Central memory CD8-positive, alpha-beta T cell (primary cell): ENCODE data around the gene TRERF1.

Experiments used
- ATAC-seq: fragments of 150-1000 bp; cut with Tn5 transposase; replicated peaks from 2 replicates; pipeline ENCODE4 v1.10.0; 2022; ENCODE audit warnings: mild to moderate bottlenecking, moderate FRiP score, moderate number of reproducible peaks; ENCODE audit not compliant: poor library complexity, severe bottlenecking; ENCODE audit errors: extremely low read depth
- DNase-seq, 2 donors: peaks; one replicate each; pipeline ENCODE4 v3.0.0; 2021; ENCODE audit warnings: low spot score in 2 of 2
- H3K27ac Mint-ChIP-seq: one replicate; pipeline ENCODE4 v1.8.0; 2022; ENCODE audit warnings: low read depth, mild to moderate bottlenecking, moderate library complexity, mixed read lengths
- H3K27me3 Mint-ChIP-seq: one replicate; pipeline ENCODE4 v1.8.0; 2022; ENCODE audit warnings: mixed read lengths
- H3K36me3 Mint-ChIP-seq: one replicate; pipeline ENCODE4 v1.8.0; 2022; ENCODE audit warnings: mild to moderate bottlenecking, moderate library complexity, mixed read lengths; ENCODE audit not compliant: insufficient read depth
- H3K4me1 Mint-ChIP-seq: one replicate; pipeline ENCODE4 v1.8.0; 2022; ENCODE audit warnings: mixed read lengths
- H3K4me3 Mint-ChIP-seq: one replicate; pipeline ENCODE4 v1.8.0; 2022; ENCODE audit warnings: mild to moderate bottlenecking, moderate library complexity, mixed read lengths
- H3K9me3 Mint-ChIP-seq: one replicate; pipeline ENCODE4 v1.8.0; 2022; ENCODE audit warnings: mixed read lengths

TRERF1 gene

GRCh38 chr6:42363926-42364849, 87.5 kb downstream of the TRERF1 start:
- no peaks in the 10 kb centered on the region for H3K27me3 Mint-ChIP-seq
- H3K9me3 Mint-ChIP-seq = no peaks in the 10 kb centered on the region
- peak overlapping the region; percentile 88 for H3K27ac Mint-ChIP-seq
- ATAC-seq = no peak
- no peak for DNase-seq
- peaks cover 78% of the 10 kb centered on the region for H3K4me1 Mint-ChIP-seq
- peak overlapping the region; percentile 9 for H3K4me3 Mint-ChIP-seq
- H3K36me3 Mint-ChIP-seq = peaks cover 12% of the 10 kb centered on the region

- no peaks in the 10 kb centered on the region for H3K9me3 Mint-ChIP-seq
Observed at GRCh38 chr6:42361036-42361435, 90.7 kb downstream of the TRERF1 start.

GRCh38 chr6:42359021-42359420, 92.7 kb downstream of the TRERF1 start:
- ATAC-seq = no peak
- Mint-ChIP-seq H3K36me3 (peaks cover 7% of the 10 kb centered on the region), H3K4me1 (peaks cover 49% of the 10 kb centered on the region), H3K4me3 (no peak overlapping the region), H3K9me3 (no peaks in the 10 kb centered on the region), H3K27me3 (no peaks in the 10 kb centered on the region), H3K27ac (peak overlapping the region; percentile 74)
- no peak for DNase-seq

More at GRCh38 chr6:42361036-42361435, 90.7 kb downstream of the TRERF1 start:
- Mint-ChIP-seq H3K36me3 (peaks cover 10% of the 10 kb centered on the region), H3K27me3 (no peaks in the 10 kb centered on the region), H3K27ac (no peak overlapping the region), H3K4me1 (peaks cover 63% of the 10 kb centered on the region), H3K4me3 (no peak overlapping the region)
- ATAC-seq = no peak
- DNase-seq = no peak

- H3K4me3 Mint-ChIP-seq = no peak overlapping the region
- ATAC-seq (no peak), DNase-seq (no peak)
- no peaks in the 10 kb centered on the region for H3K27me3 Mint-ChIP-seq
- peaks cover 37% of the 10 kb centered on the region for H3K4me1 Mint-ChIP-seq
- H3K36me3 Mint-ChIP-seq = peaks cover 1% of the 10 kb centered on the region
- no peaks in the 10 kb centered on the region for H3K9me3 Mint-ChIP-seq
- no peak overlapping the region for H3K27ac Mint-ChIP-seq
Observed at GRCh38 chr6:42355416-42355815, 96.3 kb downstream of the TRERF1 start.

- H3K27me3 Mint-ChIP-seq = no peaks in the 10 kb centered on the region
- H3K27ac Mint-ChIP-seq = no peak overlapping the region
- H3K4me1 Mint-ChIP-seq = peaks cover 42% of the 10 kb centered on the region
- no peak for DNase-seq
- H3K4me3 Mint-ChIP-seq = no peak overlapping the region
- ATAC-seq = no peak
- peaks cover 1% of the 10 kb centered on the region for H3K36me3 Mint-ChIP-seq
- no peaks in the 10 kb centered on the region for H3K9me3 Mint-ChIP-seq
Observed at GRCh38 chr6:42354702-42355101, 97.0 kb downstream of the TRERF1 start.

- no peak overlapping the region for H3K27ac Mint-ChIP-seq
- H3K4me3 Mint-ChIP-seq = no peak overlapping the region
- DNase-seq (no peak), ATAC-seq (no peak)
- H3K9me3 Mint-ChIP-seq = no peaks in the 10 kb centered on the region
- H3K27me3 Mint-ChIP-seq = no peaks in the 10 kb centered on the region
- H3K36me3 Mint-ChIP-seq = peaks cover 3% of the 10 kb centered on the region
- H3K4me1 Mint-ChIP-seq = peaks cover 47% of the 10 kb centered on the region
Observed at GRCh38 chr6:42352856-42353564, 98.7 kb downstream of the TRERF1 start.

GRCh38 chr6:42350911-42351310, 100.8 kb downstream of the TRERF1 start:
- Mint-ChIP-seq H3K9me3 (no peaks in the 10 kb centered on the region), H3K36me3 (peaks cover 2% of the 10 kb centered on the region), H3K4me1 (peaks cover 52% of the 10 kb centered on the region), H3K27me3 (no peaks in the 10 kb centered on the region), H3K27ac (no peak overlapping the region), H3K4me3 (no peak overlapping the region)
- ATAC-seq (no peak), DNase-seq (no peak)

- H3K27ac Mint-ChIP-seq = no peak overlapping the region
- ATAC-seq (no peak), DNase-seq (no peak)
- no peaks in the 10 kb centered on the region for H3K27me3 Mint-ChIP-seq
- H3K9me3 Mint-ChIP-seq = no peaks in the 10 kb centered on the region
- H3K4me1 Mint-ChIP-seq = peaks cover 58% of the 10 kb centered on the region
- H3K4me3 Mint-ChIP-seq = no peak overlapping the region
- peaks cover 2% of the 10 kb centered on the region for H3K36me3 Mint-ChIP-seq
Observed at GRCh38 chr6:42349753-42350511, 101.8 kb downstream of the TRERF1 start.

GRCh38 chr6:42347456-42347855, 104.3 kb downstream of the TRERF1 start:
- Mint-ChIP-seq H3K36me3 (peaks cover 2% of the 10 kb centered on the region), H3K27me3 (no peaks in the 10 kb centered on the region), H3K4me1 (peaks cover 70% of the 10 kb centered on the region), H3K9me3 (no peaks in the 10 kb centered on the region), H3K4me3 (no peak overlapping the region), H3K27ac (no peak overlapping the region)
- ATAC-seq = no peak
- DNase-seq = no peak

GRCh38 chr6:42345696-42346416, 105.9 kb downstream of the TRERF1 start:
- Mint-ChIP-seq H3K4me1 (peaks cover 62% of the 10 kb centered on the region), H3K27me3 (no peaks in the 10 kb centered on the region), H3K4me3 (peak overlapping the region; percentile 36), H3K27ac (peak overlapping the region; percentile 59), H3K36me3 (peaks cover 2% of the 10 kb centered on the region), H3K9me3 (no peaks in the 10 kb centered on the region)
- DNase-seq = no peak
- peak; percentile 24 for ATAC-seq

GRCh38 chr6:42344756-42345155, 107.0 kb downstream of the TRERF1 start:
- DNase-seq = no peak
- Mint-ChIP-seq H3K4me1 (peaks cover 53% of the 10 kb centered on the region), H3K9me3 (no peaks in the 10 kb centered on the region), H3K36me3 (peaks cover 2% of the 10 kb centered on the region), H3K27ac (no peak overlapping the region), H3K4me3 (no peak overlapping the region), H3K27me3 (no peaks in the 10 kb centered on the region)
- ATAC-seq = no peak
